GM12874 (cell line): ENCODE measurements around the gene FANCG.

Experiments
- TF ChIP-seq, protein P1 (sequence below): IDR thresholded peaks from 2 replicates; pipeline ENCODE4 v1.5.1; 2011; ENCODE audit warnings: low read depth, mild to moderate bottlenecking, control low read depth, low read length, moderate library complexity; ENCODE audit not compliant: insufficient read depth

The FANCG gene

DNA sequence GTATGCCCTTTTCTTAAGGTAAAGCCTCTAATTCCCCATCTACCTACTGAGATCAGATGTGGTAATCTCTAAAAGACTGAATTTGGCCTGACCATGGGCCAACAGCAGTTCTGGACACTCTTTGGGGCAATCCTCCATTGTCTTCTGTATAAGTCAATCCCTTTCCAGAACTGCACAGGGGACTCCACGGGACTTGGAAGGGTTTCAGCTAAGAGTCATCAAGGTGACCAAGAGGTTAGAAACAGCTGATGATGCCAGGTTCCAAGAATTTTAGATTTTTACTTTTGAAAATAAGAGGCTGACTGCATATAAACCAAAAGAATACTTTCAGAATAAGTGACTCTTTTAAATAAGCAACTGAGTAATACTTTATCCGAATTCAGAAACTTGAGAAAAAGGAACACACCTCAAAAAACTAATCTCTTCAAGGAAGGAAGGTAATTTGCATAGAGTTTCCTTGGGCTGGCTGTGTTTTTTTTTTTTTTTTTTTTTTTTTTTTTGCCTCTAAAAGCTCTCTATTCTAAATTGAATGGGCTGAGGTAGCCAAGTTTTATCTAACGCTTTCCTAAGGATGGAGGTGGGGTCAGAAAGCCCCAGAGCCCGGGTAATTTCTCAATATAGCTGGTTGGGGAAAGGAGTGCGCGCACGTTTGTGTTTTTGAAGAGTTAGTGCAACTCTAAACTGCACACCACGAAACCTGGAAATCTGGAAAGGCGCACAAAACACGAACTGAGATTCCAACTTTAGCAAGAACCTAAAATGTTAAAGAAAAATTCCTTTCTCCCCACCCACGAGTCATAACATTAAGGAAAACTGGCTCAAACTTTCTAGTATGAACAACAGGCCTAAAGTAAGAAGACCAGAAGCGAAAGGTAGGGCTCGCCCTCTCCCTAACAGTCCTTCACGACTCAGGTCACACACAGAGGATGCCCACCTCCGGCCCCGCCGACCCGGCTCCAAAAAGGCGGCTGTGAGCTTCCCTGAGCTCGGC lies 8.6 kb downstream of the FANCG start:
- TF ChIP-seq, protein P1, sequence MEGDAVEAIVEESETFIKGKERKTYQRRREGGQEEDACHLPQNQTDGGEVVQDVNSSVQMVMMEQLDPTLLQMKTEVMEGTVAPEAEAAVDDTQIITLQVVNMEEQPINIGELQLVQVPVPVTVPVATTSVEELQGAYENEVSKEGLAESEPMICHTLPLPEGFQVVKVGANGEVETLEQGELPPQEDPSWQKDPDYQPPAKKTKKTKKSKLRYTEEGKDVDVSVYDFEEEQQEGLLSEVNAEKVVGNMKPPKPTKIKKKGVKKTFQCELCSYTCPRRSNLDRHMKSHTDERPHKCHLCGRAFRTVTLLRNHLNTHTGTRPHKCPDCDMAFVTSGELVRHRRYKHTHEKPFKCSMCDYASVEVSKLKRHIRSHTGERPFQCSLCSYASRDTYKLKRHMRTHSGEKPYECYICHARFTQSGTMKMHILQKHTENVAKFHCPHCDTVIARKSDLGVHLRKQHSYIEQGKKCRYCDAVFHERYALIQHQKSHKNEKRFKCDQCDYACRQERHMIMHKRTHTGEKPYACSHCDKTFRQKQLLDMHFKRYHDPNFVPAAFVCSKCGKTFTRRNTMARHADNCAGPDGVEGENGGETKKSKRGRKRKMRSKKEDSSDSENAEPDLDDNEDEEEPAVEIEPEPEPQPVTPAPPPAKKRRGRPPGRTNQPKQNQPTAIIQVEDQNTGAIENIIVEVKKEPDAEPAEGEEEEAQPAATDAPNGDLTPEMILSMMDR: no peak

DNA sequence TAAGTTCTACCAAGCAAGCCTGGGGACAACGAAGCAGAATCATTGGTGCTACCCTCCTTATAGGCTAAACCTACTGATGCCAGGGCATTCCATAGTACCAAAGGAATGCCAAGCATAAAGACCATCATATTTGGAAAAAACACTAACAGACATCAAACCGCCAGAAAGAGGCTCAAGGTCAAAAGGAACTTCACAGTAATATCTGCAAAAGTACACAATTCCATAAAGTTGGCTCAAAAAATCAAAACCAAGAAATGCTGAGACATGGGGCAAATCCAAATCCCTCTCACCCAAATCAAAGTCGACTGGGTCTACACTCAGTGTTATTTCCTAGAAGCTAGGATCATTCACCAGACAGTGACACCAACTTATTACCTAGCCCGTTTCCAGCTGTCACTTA lies 10.7 kb downstream of the FANCG start:
- TF ChIP-seq, protein P1: no peak

DNA sequence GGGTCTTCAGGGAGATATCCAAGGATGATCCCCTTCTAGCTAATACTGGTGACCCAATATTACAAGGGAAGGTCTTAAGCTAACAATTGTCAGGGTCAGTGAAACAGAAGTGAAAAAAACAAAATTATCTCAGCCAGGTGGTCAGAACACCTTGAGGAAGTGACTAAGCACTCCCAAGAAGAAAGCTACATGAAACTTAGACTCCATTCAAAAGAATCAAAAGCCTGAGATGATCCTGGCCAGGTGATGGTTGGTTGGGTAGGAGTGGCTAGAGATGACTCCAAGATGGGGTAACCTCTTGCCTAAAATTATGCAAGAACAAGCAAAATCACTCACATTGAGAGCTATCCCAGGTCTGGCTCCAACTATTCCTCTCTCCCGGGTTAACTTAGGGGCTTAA lies 12.7 kb downstream of the FANCG start:
- TF ChIP-seq, protein P1: no peak

DNA sequence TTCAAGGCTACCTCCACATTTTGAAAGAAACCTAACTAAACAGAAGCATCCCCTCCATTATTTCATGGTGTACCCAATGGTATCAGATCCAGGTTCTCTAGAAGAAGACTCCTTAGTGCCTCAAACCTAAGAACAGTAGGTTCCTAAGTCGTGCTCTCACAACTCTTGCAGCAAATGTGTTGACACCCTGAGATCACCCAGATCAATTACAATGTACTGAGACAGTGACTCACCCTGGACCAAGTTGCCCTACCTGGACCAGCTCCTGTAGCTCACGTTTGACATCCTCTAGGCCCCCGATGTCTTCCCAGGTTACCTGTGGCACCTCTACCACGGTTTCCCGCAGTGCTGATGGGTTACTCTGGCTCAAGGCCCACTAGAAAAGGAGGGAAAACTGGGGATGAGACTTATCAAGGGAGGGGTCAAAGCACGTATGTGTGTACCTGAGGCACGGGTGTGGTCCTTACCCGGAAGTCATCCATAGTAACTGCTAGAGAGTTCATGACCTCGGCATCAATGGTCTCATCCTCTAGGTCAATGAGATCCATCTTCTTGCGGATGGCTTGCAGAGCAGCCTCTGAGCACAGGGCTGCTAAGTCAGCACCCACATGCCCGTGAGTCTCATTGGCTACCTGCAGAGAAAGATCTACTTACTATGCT lies 19.1 kb downstream of the FANCG start:
- TF ChIP-seq, protein P1: no peak

DNA sequence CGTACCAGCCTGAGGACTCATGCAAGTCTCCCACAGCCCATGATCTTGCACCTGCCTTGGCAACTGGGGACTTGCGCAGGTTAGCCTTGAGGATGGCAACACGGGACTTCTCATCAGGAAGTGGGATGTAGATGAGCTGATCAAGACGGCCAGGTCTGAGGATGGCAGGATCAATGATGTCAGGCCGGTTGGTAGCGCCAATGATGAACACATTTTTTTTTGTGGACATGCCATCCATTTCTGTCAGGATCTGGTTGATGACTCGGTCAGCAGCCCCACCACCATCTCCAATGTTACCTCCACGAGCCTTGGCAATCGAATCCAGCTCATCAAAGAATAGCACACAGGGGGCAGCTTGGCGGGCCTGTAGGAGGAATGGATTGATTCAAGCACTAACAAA lies 20.3 kb downstream of the FANCG start:
- TF ChIP-seq, protein P1: no peak

DNA sequence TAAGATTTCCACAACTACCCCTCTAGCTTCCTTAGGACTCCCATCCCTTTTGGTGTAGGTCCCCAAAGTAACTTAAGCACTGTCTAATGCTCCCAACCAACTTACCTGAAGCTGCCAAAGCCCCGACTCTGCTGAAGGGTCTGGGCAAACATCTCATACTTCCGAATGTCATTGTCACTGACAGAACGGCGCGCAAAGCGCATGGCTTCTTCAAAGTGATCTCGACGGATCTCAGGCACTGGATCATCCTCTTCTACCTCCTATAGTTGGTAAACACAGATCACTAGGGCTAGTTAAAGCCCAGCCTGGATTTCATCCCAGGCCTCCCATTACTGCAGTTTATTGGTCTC lies 22.5 kb downstream of the FANCG start:
- TF ChIP-seq, protein P1: no peak

DNA sequence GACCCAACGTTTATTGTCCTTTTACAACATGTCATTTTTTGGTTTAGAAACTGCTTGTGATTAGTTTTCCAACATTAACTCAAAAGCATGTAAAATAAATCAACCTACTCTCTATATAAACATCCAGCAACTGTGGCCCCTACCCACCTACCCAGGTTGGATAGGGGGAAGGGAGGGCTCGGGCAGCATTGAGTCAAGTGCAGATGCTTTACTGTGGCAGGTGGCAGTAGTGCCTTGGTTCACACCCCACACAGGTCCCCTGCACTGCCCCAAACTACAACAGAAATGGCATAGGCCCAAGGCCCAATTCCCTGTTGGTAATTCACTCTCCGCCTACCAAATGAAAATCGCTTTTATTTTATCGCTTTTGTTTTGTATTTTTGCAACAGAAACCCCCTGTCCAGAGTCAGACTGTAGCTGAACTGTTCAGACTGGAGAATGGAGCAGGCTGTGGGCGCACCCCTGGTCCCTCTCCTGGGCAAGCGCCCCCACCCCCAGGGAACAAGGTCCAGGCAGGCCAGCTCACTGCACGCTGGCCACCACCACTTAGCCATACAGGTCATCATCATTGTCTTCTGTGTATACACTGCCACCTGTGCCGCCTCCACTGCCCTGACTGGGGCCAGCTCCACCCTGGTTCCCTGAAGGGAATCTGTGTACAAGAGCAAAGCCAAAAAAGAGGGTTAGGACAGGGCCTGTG lies 23.0 kb downstream of the FANCG start:
- TF ChIP-seq, protein P1: no peak
